B cell (primary cell): ENCODE data around the gene NONO. TPM values are rescaled to one million over a fixed set of nuclear protein-coding genes. Genes with fewer than 3 reads are reported as not detected.
"Not testable (repeated sequence)": the region's sequence is repeated elsewhere in the genome, so short reads cannot be mapped to it uniquely, and the experiment has no call there.

ENCODE experiments used
- ATAC-seq: fragments of 200-7000 bp; cut with Tn5 transposase; one replicate; pipeline ENCODE4 v1.10.0; 2021; ENCODE audit warnings: low read depth, mild to moderate bottlenecking, moderate number of reproducible peaks, moderate library complexity
- CTCF ChIA-PET: fragments of 350-600 bp; sonication (Branson Sonifier 250); formaldehyde crosslinking; loops from one replicate; lab custom pipeline; 2021; ENCODE audit warnings: antibody characterized with exemption, inconsistent platforms; lab: Charles Lee
- POLR2A ChIA-PET: fragments of 350-600 bp; sonication (Branson Sonifier 250); formaldehyde crosslinking; loops from one replicate; lab custom pipeline; 2021; ENCODE audit warnings: antibody characterized with exemption; lab: Charles Lee
- DNase-seq: peaks from one replicate; pipeline ENCODE4 v3.0.0; 2013
- H2AFZ ChIP-seq: 2 replicates; pipeline ENCODE4 v1.6.1; 2012; ENCODE audit warnings: mild to moderate bottlenecking, low read depth, low read length; ENCODE audit not compliant: insufficient read depth, poor library complexity, severe bottlenecking
- H3K27ac ChIP-seq, 2 donors: 1 replicate in 1 of 2; 2 replicates in 1 of 2; pipeline ENCODE4 v1.5.1; 2012 to 2013; ENCODE audit warnings: low read length in 2 of 2, mild to moderate bottlenecking in 2 of 2, moderate library complexity in 1 of 2
- H3K27me3 ChIP-seq, 4 experiments: fragments of 200-600 bp in 1 of 4; sonication (generic) in 1 of 4; replicated peaks in 1 of 4; 1 replicate in 2 of 4; 2 replicates in 2 of 4; pipeline versions ENCODE4 v1.6.1 to v1.7.0; 2013 to 2016; ENCODE audit warnings: low read length in 3 of 4, mild to moderate bottlenecking in 2 of 4, mixed read lengths in 1 of 4, moderate library complexity in 1 of 4; ENCODE audit not compliant: insufficient read depth in 4 of 4, control insufficient read depth in 3 of 4; ENCODE audit errors: control extremely low read depth in 1 of 4
- H3K36me3 ChIP-seq, 2 experiments: replicated peaks in 1 of 2; 1 replicate in 1 of 2; 2 replicates in 1 of 2; pipeline versions ENCODE4 v1.6.1 to v1.7.1; 2013; ENCODE audit warnings: low read length in 1 of 2; ENCODE audit not compliant: insufficient read depth in 2 of 2, control insufficient read depth in 1 of 2; ENCODE audit errors: control extremely low read depth in 1 of 2, extremely low read depth in 1 of 2
- H3K4me1 ChIP-seq, 2 donors: fragments of 200-600 bp in 1 of 2; sonication (generic) in 1 of 2; 1 replicate in 1 of 2; 2 replicates in 1 of 2; pipeline versions ENCODE4 v1.5.1 to v1.6.1; 2013 to 2017; ENCODE audit warnings: low read length in 2 of 2; ENCODE audit not compliant: control insufficient read depth in 2 of 2, insufficient read depth in 2 of 2
- H3K4me2 ChIP-seq: replicated peaks from 2 replicates; pipeline ENCODE3; 2012; ENCODE audit warnings: mild to moderate bottlenecking, low read depth, low read length; ENCODE audit not compliant: poor library complexity, severe bottlenecking
- H3K4me3 ChIP-seq, 5 experiments: fragments of 200-600 bp in 1 of 5; sonication (generic) in 1 of 5; 1 replicate in 3 of 5; 2 replicates in 2 of 5; pipeline versions ENCODE4 v1.5.1 to v1.7.0; 2011 to 2016; ENCODE audit warnings: low read length in 4 of 5, mild to moderate bottlenecking in 4 of 5, low read depth in 2 of 5, control low read depth in 1 of 5, moderate library complexity in 1 of 5; ENCODE audit not compliant: insufficient read depth in 1 of 5; ENCODE audit errors: control extremely low read depth in 1 of 5, extremely low read depth in 1 of 5
- H3K79me2 ChIP-seq: fragments of 200-600 bp; sonication (generic); one replicate; pipeline ENCODE4 v1.6.0; 2016; ENCODE audit warnings: low read length; ENCODE audit not compliant: control insufficient read depth, insufficient read depth
- H3K9ac ChIP-seq: fragments of 200-600 bp; sonication (generic); 2 replicates; pipeline ENCODE4 v1.6.1; 2017; ENCODE audit warnings: mild to moderate bottlenecking, low read length, moderate library complexity
- H3K9me3 ChIP-seq, 3 donors: one replicate each; pipeline versions ENCODE4 v1.6.1 to v1.7.1; 2013; ENCODE audit warnings: low read length in 2 of 3; ENCODE audit not compliant: control insufficient read depth in 2 of 3, insufficient read depth in 1 of 3; ENCODE audit errors: control extremely low read depth in 1 of 3
- H4K20me1 ChIP-seq: 2 replicates; pipeline ENCODE4 v1.6.0; 2012; ENCODE audit warnings: mild to moderate bottlenecking, low read length; ENCODE audit not compliant: insufficient read depth, control insufficient read depth, poor library complexity, severe bottlenecking
- H3K27ac Mint-ChIP-seq: one replicate; pipeline ENCODE4 v1.8.0; 2021; ENCODE audit warnings: mixed read lengths
- H3K27me3 Mint-ChIP-seq: one replicate; pipeline ENCODE4 v1.8.0; 2021; ENCODE audit warnings: mixed read lengths
- H3K4me1 Mint-ChIP-seq: one replicate; pipeline ENCODE4 v1.8.0; 2021; ENCODE audit warnings: mixed read lengths
- H3K4me3 Mint-ChIP-seq: one replicate; pipeline ENCODE4 v1.8.0; 2021; ENCODE audit warnings: mixed read lengths
- H3K9me3 Mint-ChIP-seq: one replicate; pipeline ENCODE4 v1.8.0; 2022; ENCODE audit warnings: mixed read lengths; ENCODE audit not compliant: insufficient read depth
- CTCF ChIP-seq: fragments of 200-600 bp; IDR thresholded peaks from one replicate; pipeline ENCODE4 v1.8.0; 2022; ENCODE audit warnings: antibody characterized with exemption, mild to moderate bottlenecking
- EZH2 ChIP-seq: IDR thresholded peaks from 2 replicates; pipeline ENCODE4 v1.6.1; 2012; ENCODE audit warnings: borderline replicate concordance, low read depth, mild to moderate bottlenecking, moderate library complexity, low read length; ENCODE audit not compliant: insufficient read depth, poor library complexity, severe bottlenecking
- WGBS: methylation state at CpG from one replicate; pipeline ENCODE4 v1.1.5; 2013; ENCODE audit warnings: missing lambda C conversion rate; ENCODE audit not compliant: insufficient coverage; 5-methylcytosine and 5-hydroxymethylcytosine counted together
- intact Hi-C: fragments of 100-400 bp; cut with micrococcal nuclease; formaldehyde crosslinking; loops from one replicate; pipeline ENCODE4 v1.10.0; 2022
- polyA plus RNA-seq: library from polyadenylated mRNA; depleted of rRNA; stranded (reverse); fragments of >200 nt; gene quantifications from 2 replicates; pipeline ENCODE4 v1.2.3, GENCODE V29; 2012
- total RNA-seq, 2 donors: library from RNA; stranded (reverse); fragments of 120-200 nt in 1 of 2; gene quantifications; 1 replicate in 1 of 2; 2 replicates in 1 of 2; pipeline versions ENCODE4 v1.2.3 to v1.2.4, GENCODE V29; 2013 to 2022

Gene NONO
- total and polyA plus RNA-seq, 2 donors (not counting 1 experiment from before 2014, with no cell fraction given) = 112 to 286 TPM

- TF ChIP-seq EZH2 (no peak), CTCF (no peak)
- H3K27me3 ChIP-seq = no peaks in the 10 kb centered on the region
- H3K4me2 ChIP-seq = no peak overlapping the region
- 98% methylated on average over 6 of the region's 7 CpGs for WGBS
- ChIA-PET CTCF (no interaction called here), POLR2A (no interaction called here)
- no peaks in the 10 kb centered on the region for H3K27me3 Mint-ChIP-seq
- no peaks in the 10 kb centered on the region for H3K4me1 Mint-ChIP-seq
- intact Hi-C loops = no loop called here
- no peaks in the 10 kb centered on the region for H3K9me3 ChIP-seq
- H3K4me3 Mint-ChIP-seq = no peak overlapping the region
- no peak overlapping the region for H3K27ac ChIP-seq
- no peaks in the 10 kb centered on the region for H3K9me3 Mint-ChIP-seq
- DNase-seq (no peak), ATAC-seq (no peak)
- H3K36me3 ChIP-seq = no peaks in the 10 kb centered on the region
- no peak overlapping the region for H3K4me3 ChIP-seq
- no peaks in the 10 kb centered on the region for H3K79me2 ChIP-seq
- H3K4me1 ChIP-seq = no peaks in the 10 kb centered on the region
- H2AFZ ChIP-seq = no peak overlapping the region
- no peak overlapping the region for H3K27ac Mint-ChIP-seq
- H4K20me1 ChIP-seq = no peaks in the 10 kb centered on the region
- H3K9ac ChIP-seq = no peak overlapping the region
Measured at GRCh38 chrX:71315917-71316316, 32.5 kb downstream of the NONO start.

- H4K20me1 ChIP-seq, DNase-seq, H3K79me2 ChIP-seq, H3K36me3 ChIP-seq, CTCF ChIA-PET, H3K27ac Mint-ChIP-seq, H3K9me3 ChIP-seq, H3K4me3 ChIP-seq, H3K4me1 Mint-ChIP-seq, H3K9ac ChIP-seq, H3K27ac ChIP-seq, H3K27me3 Mint-ChIP-seq, H3K4me1 ChIP-seq, H2AFZ ChIP-seq, intact Hi-C loops, H3K4me2 ChIP-seq, H3K4me3 Mint-ChIP-seq, H3K9me3 Mint-ChIP-seq, ATAC-seq, H3K27me3 ChIP-seq, POLR2A ChIA-PET: not testable (repeated sequence)
- no CpG with 5 or more reads among the region's 1 CpG for WGBS
Measured at GRCh38 chrX:71316959-71317358, 33.5 kb downstream of the NONO start.
